Neutrophil (primary cell): ENCODE measurements around the gene TUBGCP2.
A peak's percentile ranks its signal among the peaks of the same experiment; 100 is the strongest.

Experiments used
- H3K27ac ChIP-seq: fragments of 200-600 bp; sonication (generic); 2 replicates; pipeline ENCODE4 v1.5.1; 2016; ENCODE audit warnings: mild to moderate bottlenecking, moderate library complexity
- H3K27me3 ChIP-seq: fragments of 200-600 bp; sonication (generic); 2 replicates; pipeline ENCODE4 v1.6.0; 2016; ENCODE audit warnings: mild to moderate bottlenecking
- H3K36me3 ChIP-seq: fragments of 200-600 bp; sonication (generic); 2 replicates; pipeline ENCODE4 v1.5.1; 2017
- H3K4me1 ChIP-seq, 2 experiments: fragments of 200-600 bp in 1 of 2; sonication (generic) in 1 of 2; 1 replicate in 1 of 2; 2 replicates in 1 of 2; pipeline versions ENCODE4 v1.5.1 to v1.6.1; 2013 to 2016; ENCODE audit warnings: low read depth in 1 of 2, low read length in 1 of 2, mild to moderate bottlenecking in 1 of 2, moderate library complexity in 1 of 2; ENCODE audit not compliant: control insufficient read depth in 1 of 2, insufficient read depth in 1 of 2
- H3K4me3 ChIP-seq, 2 experiments: fragments of 200-600 bp in 1 of 2; sonication (generic) in 1 of 2; 1 replicate in 1 of 2; 2 replicates in 1 of 2; pipeline ENCODE4 v1.5.1; 2013 to 2016; ENCODE audit warnings: low read depth in 1 of 2, low read length in 1 of 2, mild to moderate bottlenecking in 1 of 2, moderate library complexity in 1 of 2
- H3K9me3 ChIP-seq: fragments of 200-600 bp; sonication (generic); 2 replicates; pipeline ENCODE4 v1.5.1; 2016
- CTCF ChIP-seq: fragments of 200-600 bp; sonication (generic); IDR thresholded peaks from 2 replicates; pipeline ENCODE4 v1.5.1; 2016; ENCODE audit warnings: antibody characterized with exemption

TUBGCP2 gene

GRCh38 chr10:133258066-133258817 lies 50.4 kb downstream of the TUBGCP2 start:
- Histone ChIP-seq H3K4me1 (peaks cover 61% of the 10 kb centered on the region in 2 experiments), H3K4me3 (peak overlapping the region; percentile 53 to 58), H3K27me3 (peaks cover 40% of the 10 kb centered on the region), H3K9me3 (no peaks in the 10 kb centered on the region), H3K36me3 (peaks cover 13% of the 10 kb centered on the region), H3K27ac (peak overlapping the region; percentile 94)
- no peak for TF ChIP-seq CTCF

- Histone ChIP-seq H3K27me3 (peaks cover 40% of the 10 kb centered on the region), H3K27ac (peak overlapping the region; percentile 94), H3K4me1 (peaks cover 55 to 58% of the 10 kb centered on the region in 2 experiments), H3K36me3 (peaks cover 6% of the 10 kb centered on the region), H3K4me3 (peak overlapping the region; percentile 33 to 58), H3K9me3 (no peaks in the 10 kb centered on the region)
- peak; percentile 69 for TF ChIP-seq CTCF
Measured at GRCh38 chr10:133257489-133258065, 51.1 kb downstream of the TUBGCP2 start.

- peaks cover 49% of the 10 kb centered on the region for H3K27me3 ChIP-seq
- TF ChIP-seq CTCF = no peak
- H3K27ac ChIP-seq = no peak overlapping the region
- no peaks in the 10 kb centered on the region for H3K9me3 ChIP-seq
- H3K4me1 ChIP-seq = peaks cover 35 to 41% of the 10 kb centered on the region in 2 experiments
- no peak overlapping the region for H3K4me3 ChIP-seq
- H3K36me3 ChIP-seq = no peaks in the 10 kb centered on the region
Measured at GRCh38 chr10:133255323-133255722, 53.3 kb downstream of the TUBGCP2 start.

- Histone ChIP-seq H3K36me3 (no peaks in the 10 kb centered on the region), H3K9me3 (no peaks in the 10 kb centered on the region), H3K4me3 (no peak overlapping the region), H3K27ac (no peak overlapping the region), H3K4me1 (peaks cover 28 to 34% of the 10 kb centered on the region in 2 experiments), H3K27me3 (peaks cover 56% of the 10 kb centered on the region)
- TF ChIP-seq CTCF = no peak
Measured at GRCh38 chr10:133254421-133255120, 54.1 kb downstream of the TUBGCP2 start.

- Histone ChIP-seq H3K27ac (no peak overlapping the region), H3K4me1 (peaks cover 16 to 22% of the 10 kb centered on the region in 2 experiments), H3K4me3 (no peak overlapping the region), H3K9me3 (no peaks in the 10 kb centered on the region), H3K27me3 (peaks cover 63% of the 10 kb centered on the region), H3K36me3 (no peaks in the 10 kb centered on the region)
- no peak for TF ChIP-seq CTCF
Measured at GRCh38 chr10:133253361-133253955, 55.2 kb downstream of the TUBGCP2 start.
